ENCODE measurements around the gene CD300LB.

Gene CD300LB

GRCh38 chr17:74549343-74549742 is 18.1 kb upstream of the CD300LB start:
- no peak overlapping the region for H3K4me3 ChIP-seq (ENCODE audit: low read length)
- TF ChIP-seq, protein P1, sequence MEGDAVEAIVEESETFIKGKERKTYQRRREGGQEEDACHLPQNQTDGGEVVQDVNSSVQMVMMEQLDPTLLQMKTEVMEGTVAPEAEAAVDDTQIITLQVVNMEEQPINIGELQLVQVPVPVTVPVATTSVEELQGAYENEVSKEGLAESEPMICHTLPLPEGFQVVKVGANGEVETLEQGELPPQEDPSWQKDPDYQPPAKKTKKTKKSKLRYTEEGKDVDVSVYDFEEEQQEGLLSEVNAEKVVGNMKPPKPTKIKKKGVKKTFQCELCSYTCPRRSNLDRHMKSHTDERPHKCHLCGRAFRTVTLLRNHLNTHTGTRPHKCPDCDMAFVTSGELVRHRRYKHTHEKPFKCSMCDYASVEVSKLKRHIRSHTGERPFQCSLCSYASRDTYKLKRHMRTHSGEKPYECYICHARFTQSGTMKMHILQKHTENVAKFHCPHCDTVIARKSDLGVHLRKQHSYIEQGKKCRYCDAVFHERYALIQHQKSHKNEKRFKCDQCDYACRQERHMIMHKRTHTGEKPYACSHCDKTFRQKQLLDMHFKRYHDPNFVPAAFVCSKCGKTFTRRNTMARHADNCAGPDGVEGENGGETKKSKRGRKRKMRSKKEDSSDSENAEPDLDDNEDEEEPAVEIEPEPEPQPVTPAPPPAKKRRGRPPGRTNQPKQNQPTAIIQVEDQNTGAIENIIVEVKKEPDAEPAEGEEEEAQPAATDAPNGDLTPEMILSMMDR (IDR thresholded peaks at IDR 0.05; ENCODE audit: insufficient read depth, low read depth, low read length, missing control alignments) = no peak
- DNase-seq (ENCODE audit: low read depth) = no peak

- TF ChIP-seq, protein P1 (IDR thresholded peaks at IDR 0.05; ENCODE audit: insufficient read depth, low read depth, low read length, missing control alignments) = no peak
- no peak overlapping the region for H3K4me3 ChIP-seq (ENCODE audit: low read length)
- no peak for DNase-seq (ENCODE audit: low read depth)
These were observed 16.5 kb upstream of the CD300LB start for GRCh38 chr17:74547736-74548135.

DNA sequence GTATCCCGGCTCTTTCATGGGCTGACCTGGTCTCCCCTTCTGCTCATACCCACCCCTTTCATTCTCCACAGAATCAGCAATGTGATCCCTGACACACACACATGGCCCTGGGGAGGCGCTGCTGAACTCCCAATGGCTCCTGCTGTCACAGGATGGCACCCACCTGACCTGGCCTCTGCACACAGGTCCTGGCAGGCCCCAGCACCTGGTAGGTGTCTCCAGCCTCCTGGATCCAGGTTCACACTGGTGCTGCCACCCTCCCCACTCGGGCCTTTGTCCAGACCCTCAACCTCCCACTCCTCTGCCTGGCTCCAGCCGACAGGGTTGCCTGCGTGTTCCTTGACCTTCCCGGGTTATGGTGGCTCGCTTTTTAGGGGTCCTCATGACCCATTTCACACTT is 16.0 kb upstream of the CD300LB start:
- TF ChIP-seq, protein P1 (IDR thresholded peaks at IDR 0.05; ENCODE audit: insufficient read depth, low read depth, low read length, missing control alignments) = no peak
- no peak for DNase-seq (ENCODE audit: low read depth)
- no peak overlapping the region for H3K4me3 ChIP-seq (ENCODE audit: low read length)

GRCh38 chr17:74546586-74546985 is 15.3 kb upstream of the CD300LB start:
- TF ChIP-seq, protein P1 (IDR thresholded peaks at IDR 0.05; ENCODE audit: insufficient read depth, low read depth, low read length, missing control alignments) = no peak
- no peak overlapping the region for H3K4me3 ChIP-seq (ENCODE audit: low read length)
- no peak for DNase-seq (ENCODE audit: low read depth)

- no peak within 1 kb of the TSS for H3K4me3 ChIP-seq (ENCODE audit: low read length)
- no peak for DNase-seq (ENCODE audit: low read depth)
- TF ChIP-seq, protein P1 (IDR thresholded peaks at IDR 0.05; ENCODE audit: insufficient read depth, low read depth, low read length, missing control alignments) = no peak
These were observed 14.6 kb upstream of the CD300LB start, which contains the start of gene CD300C for GRCh38 chr17:74545843-74546230. Gene CD300C (minus strand): TSS chr17:74546115. CDS start chr17:74545782, 333 bp downstream.

GRCh38 chr17:74544991-74545842 is 13.9 kb upstream of the CD300LB start:
- DNase-seq (ENCODE audit: low read depth) = no peak
- no peak overlapping the region for H3K4me3 ChIP-seq (ENCODE audit: low read length)
- TF ChIP-seq, protein P1 (IDR thresholded peaks at IDR 0.05; ENCODE audit: insufficient read depth, low read depth, low read length, missing control alignments) = no peak
